ENCODE measurements around the gene SDC3.

SDC3 gene

DNA sequence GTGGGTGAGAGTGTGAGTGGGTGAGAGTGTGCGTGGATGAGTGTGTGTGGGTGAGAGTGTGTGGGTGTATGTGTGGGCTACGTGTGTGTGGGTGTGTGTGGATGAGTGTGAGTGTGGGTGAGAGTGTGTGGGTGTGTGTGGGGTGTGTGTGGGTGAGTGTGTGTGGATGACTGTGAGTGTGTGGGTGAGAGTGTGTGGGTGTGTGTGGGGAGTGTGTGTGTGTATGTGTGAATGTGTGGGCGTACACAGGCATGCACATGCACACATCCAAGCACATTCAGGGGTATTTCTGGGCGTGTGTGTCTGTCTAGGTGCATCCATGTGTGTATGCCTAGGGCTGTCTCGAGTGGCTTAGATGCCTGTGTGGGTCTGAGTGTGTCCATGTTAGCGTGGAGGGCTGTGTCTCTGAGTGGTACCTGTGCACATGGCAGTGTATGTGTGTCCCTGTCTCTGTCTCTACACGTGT lies 14.0 kb downstream of the SDC3 start:
- H3K4me3 ChIP-seq (replicated peaks; ENCODE audit: low read depth, low read length), result no peak overlapping the region
- TF ChIP-seq, protein P1, sequence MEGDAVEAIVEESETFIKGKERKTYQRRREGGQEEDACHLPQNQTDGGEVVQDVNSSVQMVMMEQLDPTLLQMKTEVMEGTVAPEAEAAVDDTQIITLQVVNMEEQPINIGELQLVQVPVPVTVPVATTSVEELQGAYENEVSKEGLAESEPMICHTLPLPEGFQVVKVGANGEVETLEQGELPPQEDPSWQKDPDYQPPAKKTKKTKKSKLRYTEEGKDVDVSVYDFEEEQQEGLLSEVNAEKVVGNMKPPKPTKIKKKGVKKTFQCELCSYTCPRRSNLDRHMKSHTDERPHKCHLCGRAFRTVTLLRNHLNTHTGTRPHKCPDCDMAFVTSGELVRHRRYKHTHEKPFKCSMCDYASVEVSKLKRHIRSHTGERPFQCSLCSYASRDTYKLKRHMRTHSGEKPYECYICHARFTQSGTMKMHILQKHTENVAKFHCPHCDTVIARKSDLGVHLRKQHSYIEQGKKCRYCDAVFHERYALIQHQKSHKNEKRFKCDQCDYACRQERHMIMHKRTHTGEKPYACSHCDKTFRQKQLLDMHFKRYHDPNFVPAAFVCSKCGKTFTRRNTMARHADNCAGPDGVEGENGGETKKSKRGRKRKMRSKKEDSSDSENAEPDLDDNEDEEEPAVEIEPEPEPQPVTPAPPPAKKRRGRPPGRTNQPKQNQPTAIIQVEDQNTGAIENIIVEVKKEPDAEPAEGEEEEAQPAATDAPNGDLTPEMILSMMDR (IDR thresholded peaks at IDR 0.05; ENCODE audit: low read depth, low read length, missing control alignments), result no peak
- DNase-seq (ENCODE audit: extremely low read depth, low read depth), result no peak

DNA sequence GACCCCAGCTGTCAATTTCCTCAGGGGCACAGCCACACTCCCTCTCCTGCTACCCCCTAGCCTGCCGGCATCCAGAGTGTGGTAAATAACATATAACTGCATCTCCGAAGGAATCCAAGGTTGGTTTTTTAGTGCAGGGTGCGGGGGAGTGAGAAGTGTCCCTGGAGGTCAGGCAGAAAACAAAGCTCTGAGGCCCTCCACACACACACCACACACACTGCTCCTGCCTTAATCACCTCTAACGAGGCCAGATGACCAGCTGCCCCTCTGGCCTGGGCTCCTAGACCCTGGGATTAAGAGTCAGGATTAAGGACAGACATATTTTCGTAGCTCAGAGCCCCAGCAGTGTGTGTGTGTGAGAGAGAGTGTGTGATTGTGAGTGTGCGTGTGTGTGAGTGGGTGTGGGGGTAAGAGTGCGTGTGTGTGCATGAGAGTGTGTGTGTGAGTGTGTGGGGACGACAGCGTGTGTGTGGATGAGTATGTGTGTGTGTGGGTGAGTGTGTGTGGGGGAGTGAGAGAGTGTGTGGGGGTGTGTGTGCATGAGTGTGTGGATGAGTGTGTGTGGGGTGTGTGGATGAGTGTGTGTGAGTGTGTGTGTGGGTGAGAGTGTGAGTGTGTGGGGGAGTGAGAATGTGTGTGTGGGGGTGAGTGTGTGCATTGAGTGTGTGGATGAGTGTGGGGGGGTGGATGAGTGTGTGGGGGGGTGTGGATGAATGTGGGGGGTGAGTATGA lies 14.6 kb downstream of the SDC3 start:
- DNase-seq (ENCODE audit: extremely low read depth, low read depth), result no peak
- TF ChIP-seq, protein P1 (IDR thresholded peaks at IDR 0.05; ENCODE audit: low read depth, low read length, missing control alignments), result no peak
- no peak overlapping the region for H3K4me3 ChIP-seq (replicated peaks; ENCODE audit: low read depth, low read length)

DNA sequence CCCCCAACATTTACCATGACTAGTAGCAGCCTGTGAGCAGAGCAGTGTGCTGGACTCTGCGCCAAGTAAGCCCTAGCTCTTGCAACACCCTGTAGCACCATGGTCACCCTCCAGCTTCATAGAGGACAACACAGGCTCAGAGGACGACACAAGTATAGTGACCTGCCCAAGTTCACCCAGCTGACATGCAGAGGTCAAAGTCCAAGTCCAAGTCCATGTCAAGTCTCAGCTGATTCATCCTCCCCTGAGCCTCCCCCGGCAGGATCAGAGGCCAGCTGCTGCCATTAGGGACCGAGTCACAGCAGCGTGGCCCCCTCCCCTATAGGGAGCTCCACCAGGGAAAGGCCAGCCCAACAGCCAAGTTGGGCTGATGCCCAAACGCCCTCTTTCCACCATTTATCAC lies 15.9 kb downstream of the SDC3 start:
- TF ChIP-seq, protein P1 (IDR thresholded peaks at IDR 0.05; ENCODE audit: low read depth, low read length, missing control alignments), result no peak
- H3K4me3 ChIP-seq (replicated peaks; ENCODE audit: low read depth, low read length), result no peak overlapping the region
- DNase-seq (ENCODE audit: extremely low read depth, low read depth), result no peak

DNA sequence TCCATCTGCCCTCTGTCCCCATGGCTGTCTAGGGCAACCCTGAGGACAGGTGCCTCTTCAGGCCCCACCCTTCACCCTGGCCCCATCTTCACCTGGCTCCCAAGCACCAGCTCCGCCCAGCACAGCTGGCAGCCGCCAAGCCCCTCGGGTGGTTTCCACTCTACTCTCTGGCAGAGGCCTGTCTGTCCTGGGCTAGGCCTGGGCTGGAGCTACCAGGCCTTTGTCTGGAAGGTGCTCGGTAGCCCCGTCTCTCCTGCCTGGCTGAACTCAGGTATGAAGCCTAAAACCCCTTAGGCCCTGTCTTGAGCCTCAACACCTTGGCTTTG lies 17.4 kb downstream of the SDC3 start:
- TF ChIP-seq, protein P1 (IDR thresholded peaks at IDR 0.05; ENCODE audit: low read depth, low read length, missing control alignments), result no peak

DNA sequence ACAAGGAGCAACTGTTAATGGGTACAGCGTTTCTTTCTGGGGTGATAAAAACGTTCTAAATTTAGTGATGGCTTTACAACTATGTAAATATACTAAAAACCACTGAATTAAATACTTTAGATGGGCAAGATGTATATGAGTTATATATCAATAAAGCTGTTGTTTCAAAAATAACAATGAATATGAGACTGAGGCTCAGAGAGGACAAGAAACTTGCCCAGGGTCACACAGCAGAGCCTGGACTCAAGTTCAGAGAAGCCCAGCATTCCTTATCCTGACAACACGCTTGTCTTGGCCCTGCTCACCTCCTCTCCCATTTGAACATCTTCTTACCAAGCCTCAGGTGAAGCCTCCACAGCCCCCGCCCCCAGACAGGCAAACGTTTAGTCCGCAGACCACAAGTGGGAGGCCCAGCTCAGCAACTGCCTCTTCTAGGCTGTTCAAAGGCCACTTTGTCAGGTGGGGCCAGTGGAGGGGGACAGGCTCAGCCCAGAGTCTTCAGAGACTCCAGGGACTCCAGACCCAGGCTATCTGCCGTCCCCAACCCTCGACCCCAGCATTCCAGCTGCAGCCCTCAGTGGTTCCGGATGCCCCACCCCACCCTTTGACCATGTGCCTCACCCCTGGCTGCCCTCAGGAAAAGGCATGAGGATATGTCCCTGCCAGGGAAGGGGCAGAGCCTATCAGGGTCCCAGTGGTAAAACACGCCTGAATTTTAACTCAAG lies 17.9 kb downstream of the SDC3 start:
- TF ChIP-seq, protein P1 (IDR thresholded peaks at IDR 0.05; ENCODE audit: low read depth, low read length, missing control alignments), result no peak
- DNase-seq (ENCODE audit: extremely low read depth, low read depth), result no peak
- H3K4me3 ChIP-seq (replicated peaks; ENCODE audit: low read depth, low read length), result no peak overlapping the region

More for the DNA sequence above, 17.4 kb downstream of the SDC3 start:
- H3K4me3 ChIP-seq (replicated peaks; ENCODE audit: low read depth, low read length), result no peak overlapping the region
- DNase-seq (ENCODE audit: extremely low read depth, low read depth), result no peak

DNA sequence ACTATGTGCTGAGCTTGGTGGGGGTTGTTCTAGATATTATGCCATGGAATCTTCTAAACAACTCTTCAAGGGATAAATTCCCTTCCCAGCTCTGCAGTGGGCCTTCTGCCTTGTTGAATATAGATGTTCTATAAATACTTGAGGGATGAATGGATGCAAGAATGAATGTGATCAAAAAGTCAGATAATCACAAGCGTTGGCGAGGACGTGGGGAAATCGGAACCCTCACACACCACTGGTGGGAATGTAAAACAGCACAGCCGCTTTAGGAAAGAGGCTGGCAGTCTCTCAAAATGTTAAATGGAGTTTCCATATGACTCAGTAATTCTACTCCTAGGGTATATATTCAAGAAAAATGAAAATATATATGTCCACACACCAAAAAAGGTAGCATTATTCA lies 19.0 kb downstream of the SDC3 start:
- H3K4me3 ChIP-seq (replicated peaks; ENCODE audit: low read depth, low read length), result no peak overlapping the region
- DNase-seq (ENCODE audit: extremely low read depth, low read depth), result no peak
- TF ChIP-seq, protein P1 (IDR thresholded peaks at IDR 0.05; ENCODE audit: low read depth, low read length, missing control alignments), result no peak
